Left ventricle myocardium inferior (tissue), 1 donor: ENCODE data around the gene KLHL34. TPM values are rescaled to one million over a fixed set of nuclear protein-coding genes. Genes with fewer than 3 reads are reported as not detected.

ENCODE experiments used
- DNase-seq: peaks from one replicate; pipeline ENCODE4 v3.0.0-alpha.2; 2020
- H3K27ac ChIP-seq: fragments of 200-600 bp; replicated peaks from 2 replicates; pipeline ENCODE4 v1.8.0; 2021
- H3K27me3 ChIP-seq: fragments of 200-600 bp; 2 replicates; pipeline ENCODE4 v1.8.0; 2021; ENCODE audit warnings: low read depth
- H3K36me3 ChIP-seq: fragments of 200-600 bp; 2 replicates; pipeline ENCODE4 v1.8.0; 2021
- H3K4me1 ChIP-seq: fragments of 200-600 bp; 2 replicates; pipeline ENCODE4 v1.8.0; 2021
- H3K4me3 ChIP-seq: fragments of 200-600 bp; 2 replicates; pipeline ENCODE4 v1.8.0; 2021; ENCODE audit warnings: mild to moderate bottlenecking, moderate library complexity
- H3K9me3 ChIP-seq: fragments of 200-600 bp; replicated peaks from 2 replicates; pipeline ENCODE4 v1.8.0; 2021
- intact Hi-C: fragments of 100-400 bp; cut with micrococcal nuclease; formaldehyde crosslinking; loops from one replicate; pipeline ENCODE4 v1.11.0; 2022
- total RNA-seq: library from RNA; stranded (reverse); fragmentation: NEBNext Ultra II Directional; extraction: Animal tissue kit (Norgen Biotek cat#: 25700); gene quantifications from one replicate; pipeline ENCODE4 v1.2.1, GENCODE V29; 2021
- TF ChIP-seq, protein P1 (sequence below): fragments of 200-600 bp; IDR thresholded peaks from 2 replicates; pipeline ENCODE4 v1.8.0; 2021; ENCODE audit warnings: antibody characterized with exemption, mild to moderate bottlenecking, borderline replicate concordance
- donor health status: DM: no; HTN: yes; CAD: no; lungs with severe emphysema.

Gene KLHL34
- total RNA-seq, 1 donor from 2014 or later, result 4.7 TPM

DNA sequence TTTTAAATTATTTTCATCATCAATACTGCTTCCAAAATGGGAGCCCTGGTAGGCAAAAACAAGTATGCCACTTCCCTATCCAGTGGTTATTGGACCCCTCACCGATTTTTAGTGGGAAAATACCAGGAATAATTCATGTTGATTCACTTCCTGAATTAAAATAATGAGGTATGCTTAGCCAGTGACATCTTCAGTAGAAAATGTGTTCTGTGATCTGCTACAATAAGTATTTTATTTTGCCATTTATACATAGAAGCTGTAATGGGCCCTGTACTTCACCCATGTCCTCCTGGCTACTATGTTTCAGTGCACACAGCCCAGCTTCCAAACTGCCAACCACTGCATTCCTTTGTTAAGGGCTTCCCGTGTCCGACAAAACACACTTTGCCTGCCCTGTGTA, 41.0 kb upstream of the KLHL34 start:
- no peak overlapping the region for H3K4me3 ChIP-seq
- no peaks in the 10 kb centered on the region for H3K36me3 ChIP-seq
- no peak overlapping the region for H3K27ac ChIP-seq
- TF ChIP-seq, protein P1, sequence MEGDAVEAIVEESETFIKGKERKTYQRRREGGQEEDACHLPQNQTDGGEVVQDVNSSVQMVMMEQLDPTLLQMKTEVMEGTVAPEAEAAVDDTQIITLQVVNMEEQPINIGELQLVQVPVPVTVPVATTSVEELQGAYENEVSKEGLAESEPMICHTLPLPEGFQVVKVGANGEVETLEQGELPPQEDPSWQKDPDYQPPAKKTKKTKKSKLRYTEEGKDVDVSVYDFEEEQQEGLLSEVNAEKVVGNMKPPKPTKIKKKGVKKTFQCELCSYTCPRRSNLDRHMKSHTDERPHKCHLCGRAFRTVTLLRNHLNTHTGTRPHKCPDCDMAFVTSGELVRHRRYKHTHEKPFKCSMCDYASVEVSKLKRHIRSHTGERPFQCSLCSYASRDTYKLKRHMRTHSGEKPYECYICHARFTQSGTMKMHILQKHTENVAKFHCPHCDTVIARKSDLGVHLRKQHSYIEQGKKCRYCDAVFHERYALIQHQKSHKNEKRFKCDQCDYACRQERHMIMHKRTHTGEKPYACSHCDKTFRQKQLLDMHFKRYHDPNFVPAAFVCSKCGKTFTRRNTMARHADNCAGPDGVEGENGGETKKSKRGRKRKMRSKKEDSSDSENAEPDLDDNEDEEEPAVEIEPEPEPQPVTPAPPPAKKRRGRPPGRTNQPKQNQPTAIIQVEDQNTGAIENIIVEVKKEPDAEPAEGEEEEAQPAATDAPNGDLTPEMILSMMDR, result no peak
- no peak for DNase-seq
- no peaks in the 10 kb centered on the region for H3K9me3 ChIP-seq
- H3K4me1 ChIP-seq, result no peaks in the 10 kb centered on the region
- intact Hi-C loops, result no loop called here
- H3K27me3 ChIP-seq, result no peaks in the 10 kb centered on the region

DNA sequence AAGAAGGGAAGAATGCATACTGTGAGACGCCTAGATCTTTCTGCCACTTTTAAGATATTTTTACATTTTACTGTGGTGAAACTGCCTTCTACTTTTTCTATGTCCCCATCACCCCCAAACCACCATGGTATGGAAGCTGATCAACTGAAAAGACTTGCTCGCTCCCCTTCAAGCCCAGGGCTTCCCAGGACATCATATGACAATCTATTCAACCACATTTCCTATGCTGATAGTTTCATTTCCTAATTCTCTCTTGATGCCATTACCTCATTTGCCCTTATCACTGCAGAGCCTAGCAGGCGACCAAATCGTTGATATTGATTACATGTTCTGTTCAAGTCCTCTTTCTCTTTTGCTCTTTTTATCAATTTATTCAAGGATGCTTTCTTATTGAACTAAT, 40.1 kb upstream of the KLHL34 start:
- intact Hi-C loops, result no loop called here
- Histone ChIP-seq H3K9me3 (no peaks in the 10 kb centered on the region), H3K36me3 (no peaks in the 10 kb centered on the region), H3K4me1 (no peaks in the 10 kb centered on the region), H3K27me3 (no peaks in the 10 kb centered on the region), H3K27ac (no peak overlapping the region), H3K4me3 (no peak overlapping the region)
- DNase-seq, result no peak
- TF ChIP-seq, protein P1, result no peak

DNA sequence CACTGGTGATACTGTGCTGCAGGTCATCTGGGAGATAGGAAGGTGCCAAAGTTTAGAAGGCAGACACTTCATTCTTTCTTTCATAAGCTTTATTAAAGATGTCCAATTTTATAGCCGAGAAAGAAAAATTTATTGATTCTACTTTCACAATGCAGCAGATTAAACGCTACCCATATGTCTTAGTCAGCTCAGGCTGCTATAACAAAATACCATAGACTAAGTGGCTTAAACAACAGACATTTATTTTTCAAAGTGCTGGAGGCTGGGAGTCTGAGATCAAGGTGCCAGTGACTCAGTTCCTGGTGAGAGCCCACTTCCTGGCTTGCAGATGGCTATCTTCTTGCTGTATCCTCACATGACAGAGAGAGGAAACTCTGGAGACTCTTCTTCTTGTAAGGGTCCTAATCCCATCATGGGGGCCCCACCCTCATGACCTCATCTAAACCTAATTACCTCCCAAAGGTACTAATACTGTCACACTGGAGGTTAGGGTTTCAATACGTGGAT, 33.4 kb upstream of the KLHL34 start:
- Histone ChIP-seq H3K4me3 (no peak overlapping the region), H3K4me1 (no peaks in the 10 kb centered on the region), H3K36me3 (no peaks in the 10 kb centered on the region), H3K9me3 (no peaks in the 10 kb centered on the region), H3K27ac (no peak overlapping the region), H3K27me3 (no peaks in the 10 kb centered on the region)
- intact Hi-C loops, result no loop called here
- TF ChIP-seq, protein P1, result no peak
- DNase-seq, result no peak

DNA sequence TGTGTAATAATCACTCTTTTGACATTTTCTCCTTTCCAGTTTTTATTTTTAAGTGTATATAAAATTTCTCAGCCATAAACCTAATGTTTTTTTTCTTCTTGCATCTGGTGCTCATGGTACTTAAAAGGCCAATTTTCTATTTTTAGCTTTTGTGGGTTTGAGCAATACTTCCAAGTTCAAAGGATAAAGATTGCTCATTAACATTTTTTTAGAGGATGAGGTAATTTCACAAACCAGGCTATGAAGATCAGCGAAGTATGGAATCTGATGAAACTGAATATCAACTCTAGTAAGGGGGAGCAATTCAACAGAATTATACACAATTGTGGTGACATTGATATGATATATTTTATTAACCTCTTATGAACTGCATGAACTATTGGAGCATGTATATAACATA, 25.8 kb upstream of the KLHL34 start:
- TF ChIP-seq, protein P1, result no peak
- Histone ChIP-seq H3K4me1 (no peaks in the 10 kb centered on the region), H3K4me3 (no peak overlapping the region), H3K36me3 (no peaks in the 10 kb centered on the region), H3K27me3 (no peaks in the 10 kb centered on the region), H3K9me3 (no peaks in the 10 kb centered on the region), H3K27ac (no peak overlapping the region)
- DNase-seq, result no peak
- intact Hi-C loops, result no loop called here

DNA sequence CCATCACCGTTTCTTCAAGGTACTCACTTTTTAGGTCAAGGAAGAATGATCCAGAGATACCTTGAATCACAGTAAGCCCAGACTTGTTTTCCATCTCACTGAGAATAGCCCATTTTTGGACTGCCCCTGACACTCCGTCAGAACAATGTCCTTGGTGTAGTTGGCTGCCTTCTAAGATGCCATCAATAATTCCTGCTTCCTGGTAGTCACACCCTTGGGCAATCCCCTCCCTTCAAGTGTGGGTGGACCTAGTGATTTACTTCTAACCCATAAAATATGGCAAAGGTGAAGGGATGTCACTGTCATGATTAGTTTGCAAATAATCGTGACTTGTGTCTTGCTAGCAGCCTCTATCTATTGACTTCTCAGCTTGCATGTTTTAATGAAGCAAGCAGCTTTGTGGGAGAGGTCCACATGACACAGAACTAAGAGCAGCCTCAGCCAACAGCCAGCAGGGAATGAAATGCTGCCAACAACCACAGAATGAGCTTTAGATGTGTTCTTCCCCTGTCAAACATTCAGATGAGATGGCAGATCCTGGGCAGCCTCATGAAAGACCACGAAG, 20.0 kb upstream of the KLHL34 start:
- Histone ChIP-seq H3K36me3 (no peaks in the 10 kb centered on the region), H3K9me3 (no peaks in the 10 kb centered on the region), H3K27ac (no peak overlapping the region), H3K27me3 (no peaks in the 10 kb centered on the region), H3K4me1 (no peaks in the 10 kb centered on the region), H3K4me3 (no peak overlapping the region)
- no peak for DNase-seq
- intact Hi-C loops, result no loop called here
- TF ChIP-seq, protein P1, result no peak
